ENCODE measurements around the gene CSE1L.

DNA sequence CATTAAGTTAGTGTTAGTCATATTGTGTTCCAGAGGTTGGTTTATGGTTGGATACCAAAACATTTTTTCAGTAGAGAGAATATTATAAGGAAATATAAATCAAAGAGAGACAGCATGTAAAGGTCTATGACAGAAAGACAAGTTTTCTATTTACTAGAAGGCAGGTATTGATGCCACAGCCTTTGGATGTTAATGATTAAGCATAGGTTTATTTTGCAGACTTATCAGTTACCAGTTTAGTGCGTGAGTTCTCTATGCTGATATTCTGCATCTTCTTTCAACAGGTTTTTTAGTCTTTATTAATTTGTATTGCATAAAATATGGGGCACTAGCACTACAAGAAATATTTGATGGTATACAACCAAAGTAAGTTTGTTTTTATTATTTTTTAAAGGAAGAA is 45.6 kb downstream of the CSE1L start:
- TF ChIP-seq, protein P1, sequence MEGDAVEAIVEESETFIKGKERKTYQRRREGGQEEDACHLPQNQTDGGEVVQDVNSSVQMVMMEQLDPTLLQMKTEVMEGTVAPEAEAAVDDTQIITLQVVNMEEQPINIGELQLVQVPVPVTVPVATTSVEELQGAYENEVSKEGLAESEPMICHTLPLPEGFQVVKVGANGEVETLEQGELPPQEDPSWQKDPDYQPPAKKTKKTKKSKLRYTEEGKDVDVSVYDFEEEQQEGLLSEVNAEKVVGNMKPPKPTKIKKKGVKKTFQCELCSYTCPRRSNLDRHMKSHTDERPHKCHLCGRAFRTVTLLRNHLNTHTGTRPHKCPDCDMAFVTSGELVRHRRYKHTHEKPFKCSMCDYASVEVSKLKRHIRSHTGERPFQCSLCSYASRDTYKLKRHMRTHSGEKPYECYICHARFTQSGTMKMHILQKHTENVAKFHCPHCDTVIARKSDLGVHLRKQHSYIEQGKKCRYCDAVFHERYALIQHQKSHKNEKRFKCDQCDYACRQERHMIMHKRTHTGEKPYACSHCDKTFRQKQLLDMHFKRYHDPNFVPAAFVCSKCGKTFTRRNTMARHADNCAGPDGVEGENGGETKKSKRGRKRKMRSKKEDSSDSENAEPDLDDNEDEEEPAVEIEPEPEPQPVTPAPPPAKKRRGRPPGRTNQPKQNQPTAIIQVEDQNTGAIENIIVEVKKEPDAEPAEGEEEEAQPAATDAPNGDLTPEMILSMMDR (IDR thresholded peaks at IDR 0.05) = no peak
- no peak for TF ChIP-seq POLR2A (IDR thresholded peaks at IDR 0.05)
